ENCODE data around the gene CCDC183.
"Not testable (repeated sequence)": the region's sequence is repeated elsewhere in the genome, so short reads cannot be mapped to it uniquely, and the experiment has no call there.

The CCDC183 gene

GRCh38 chr9:136760834-136761544 is 35.1 kb upstream of the CCDC183 start:
- DNase-seq (ENCODE audit: low read depth in 3 of 3, low spot score in 1 of 3): not testable (repeated sequence)

GRCh38 chr9:136761545-136761981 is 34.6 kb upstream of the CCDC183 start:
- no peak for DNase-seq (ENCODE audit: low read depth in 3 of 3, low spot score in 1 of 3)

GRCh38 chr9:136762221-136762691 is 33.9 kb upstream of the CCDC183 start:
- DNase-seq (ENCODE audit: low read depth in 3 of 3, low spot score in 1 of 3): no peak

GRCh38 chr9:136762915-136763648 is 33.1 kb upstream of the CCDC183 start:
- DNase-seq (ENCODE audit: low read depth in 3 of 3, low spot score in 1 of 3): peak in 1 of 3 donors; percentile 36

- DNase-seq (ENCODE audit: low read depth in 3 of 3, low spot score in 1 of 3): no peak
Measured at GRCh38 chr9:136763649-136764035, 32.5 kb upstream of the CCDC183 start.

- no peak for DNase-seq (ENCODE audit: low read depth in 3 of 3, low spot score in 1 of 3)
Measured at GRCh38 chr9:136764301-136764891, 31.7 kb upstream of the CCDC183 start, which contains the start of gene LCN15. Gene LCN15, minus strand, starts transcription at chr9:136764518. Its CDS starts 30 bp downstream, at chr9:136764488.

GRCh38 chr9:136765041-136765440 is 31.1 kb upstream of the CCDC183 start:
- no peak for DNase-seq (ENCODE audit: low read depth in 3 of 3, low spot score in 1 of 3)

GRCh38 chr9:136765745-136766409 is 30.3 kb upstream of the CCDC183 start:
- DNase-seq (ENCODE audit: low read depth in 3 of 3, low spot score in 1 of 3): not testable (repeated sequence)

GRCh38 chr9:136766410-136767120 is 29.6 kb upstream of the CCDC183 start:
- DNase-seq (ENCODE audit: low read depth in 3 of 3, low spot score in 1 of 3): not testable (repeated sequence)

- peak in 2 of 3 donors; percentile 22 to 42 for DNase-seq (ENCODE audit: low read depth in 3 of 3, low spot score in 1 of 3)
Measured at GRCh38 chr9:136769710-136770191, 26.4 kb upstream of the CCDC183 start.

GRCh38 chr9:136771907-136772415 is 24.2 kb upstream of the CCDC183 start:
- no peak for DNase-seq (ENCODE audit: low read depth in 3 of 3, low spot score in 1 of 3)

- no peak for DNase-seq (ENCODE audit: low read depth in 3 of 3, low spot score in 1 of 3)
Measured at GRCh38 chr9:136773386-136774044, 22.6 kb upstream of the CCDC183 start.

- DNase-seq (ENCODE audit: low read depth in 3 of 3, low spot score in 1 of 3): no peak
Measured at GRCh38 chr9:136774416-136775045, 21.6 kb upstream of the CCDC183 start.

- no peak for DNase-seq (ENCODE audit: low read depth in 3 of 3, low spot score in 1 of 3)
Measured at GRCh38 chr9:136775191-136775590, 20.9 kb upstream of the CCDC183 start.

- DNase-seq (ENCODE audit: low read depth in 3 of 3, low spot score in 1 of 3): no peak
Measured at GRCh38 chr9:136776947-136777346, 19.2 kb upstream of the CCDC183 start.

- no peak for DNase-seq (ENCODE audit: low read depth in 3 of 3, low spot score in 1 of 3)
Measured at GRCh38 chr9:136777359-136777758, 18.8 kb upstream of the CCDC183 start.

- DNase-seq (ENCODE audit: low read depth in 3 of 3, low spot score in 1 of 3): no peak
Measured at GRCh38 chr9:136779808-136780207, 16.3 kb upstream of the CCDC183 start.

- no peak for DNase-seq (ENCODE audit: low read depth in 3 of 3, low spot score in 1 of 3)
Measured at GRCh38 chr9:136782452-136782851, 13.7 kb upstream of the CCDC183 start.
